DOHH2 (cell line): ENCODE data around the gene F8.

Experiments
- EZH2phosphoT487 ChIP-seq: fragments of 200-600 bp; sonication (generic); IDR thresholded peaks from 2 replicates; pipeline ENCODE4 v1.6.1; 2017; ENCODE audit warnings: borderline replicate concordance, mild to moderate bottlenecking, antibody characterized with exemption, low read length, moderate library complexity, mixed read lengths
- TF ChIP-seq, protein P1 (sequence below): fragments of 200-600 bp; sonication (generic); IDR thresholded peaks from one replicate; pipeline ENCODE4 v1.5.1; 2014; ENCODE audit warnings: antibody characterized with exemption, mild to moderate bottlenecking, low read depth, low read length; ENCODE audit not compliant: poor library complexity, severe bottlenecking

- TF ChIP-seq, protein P1, sequence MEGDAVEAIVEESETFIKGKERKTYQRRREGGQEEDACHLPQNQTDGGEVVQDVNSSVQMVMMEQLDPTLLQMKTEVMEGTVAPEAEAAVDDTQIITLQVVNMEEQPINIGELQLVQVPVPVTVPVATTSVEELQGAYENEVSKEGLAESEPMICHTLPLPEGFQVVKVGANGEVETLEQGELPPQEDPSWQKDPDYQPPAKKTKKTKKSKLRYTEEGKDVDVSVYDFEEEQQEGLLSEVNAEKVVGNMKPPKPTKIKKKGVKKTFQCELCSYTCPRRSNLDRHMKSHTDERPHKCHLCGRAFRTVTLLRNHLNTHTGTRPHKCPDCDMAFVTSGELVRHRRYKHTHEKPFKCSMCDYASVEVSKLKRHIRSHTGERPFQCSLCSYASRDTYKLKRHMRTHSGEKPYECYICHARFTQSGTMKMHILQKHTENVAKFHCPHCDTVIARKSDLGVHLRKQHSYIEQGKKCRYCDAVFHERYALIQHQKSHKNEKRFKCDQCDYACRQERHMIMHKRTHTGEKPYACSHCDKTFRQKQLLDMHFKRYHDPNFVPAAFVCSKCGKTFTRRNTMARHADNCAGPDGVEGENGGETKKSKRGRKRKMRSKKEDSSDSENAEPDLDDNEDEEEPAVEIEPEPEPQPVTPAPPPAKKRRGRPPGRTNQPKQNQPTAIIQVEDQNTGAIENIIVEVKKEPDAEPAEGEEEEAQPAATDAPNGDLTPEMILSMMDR = no peak
- TF ChIP-seq EZH2phosphoT487 = no peak
Observed at GRCh38 chrX:155023907-155024833, 1.6 kb upstream of the F8 start.
